CD4-positive, alpha-beta T cell (primary cell): ENCODE results near the gene SPATA21. TPM values are rescaled to one million over a fixed set of nuclear protein-coding genes. Genes with fewer than 3 reads are reported as not detected.

Experiments
- ATAC-seq: fragments of 200-7000 bp; cut with Tn5 transposase; one replicate; pipeline ENCODE4 v1.10.0; 2022; ENCODE audit warnings: mild to moderate bottlenecking; ENCODE audit not compliant: poor library complexity
- CTCF ChIA-PET: fragments of 350-600 bp; sonication (Branson Sonifier 250); formaldehyde crosslinking; loops from one replicate; lab custom pipeline; 2021; ENCODE audit warnings: antibody characterized with exemption, inconsistent platforms; lab: Charles Lee
- POLR2A ChIA-PET: fragments of 350-600 bp; sonication (Branson Sonifier 250); formaldehyde crosslinking; loops from one replicate; lab custom pipeline; 2021; ENCODE audit warnings: antibody characterized with exemption, inconsistent platforms; lab: Charles Lee
- DNase-seq, 14 experiments: peaks; one replicate each; pipeline ENCODE4 v3.0.0-alpha.2; 2013 to 2020; ENCODE audit warnings: mixed read lengths in 2 of 14
- H3K27ac ChIP-seq, 2 donors: one replicate each; pipeline versions ENCODE4 v1.5.1 to v1.7.0; 2013; ENCODE audit warnings: low read length in 2 of 2, low read depth in 1 of 2, mild to moderate bottlenecking in 1 of 2
- H3K27me3 ChIP-seq, 2 experiments: 1 replicate in 1 of 2; 2 replicates in 1 of 2; pipeline versions ENCODE4 v1.6.1 to v1.7.0; 2013; ENCODE audit warnings: low read length in 2 of 2, control low read depth in 1 of 2, mild to moderate bottlenecking in 1 of 2, moderate library complexity in 1 of 2; ENCODE audit not compliant: insufficient read depth in 2 of 2, control insufficient read depth in 1 of 2
- H3K36me3 ChIP-seq: one replicate; pipeline ENCODE4 v1.6.1; 2013; ENCODE audit warnings: low read length, control low read depth; ENCODE audit not compliant: insufficient read depth
- H3K4me1 ChIP-seq: one replicate; pipeline ENCODE4 v1.6.1; 2013; ENCODE audit warnings: low read length, control low read depth; ENCODE audit not compliant: insufficient read depth
- H3K4me3 ChIP-seq: one replicate; pipeline ENCODE4 v1.5.1; 2013; ENCODE audit warnings: mild to moderate bottlenecking, low read length, moderate library complexity
- H3K9me3 ChIP-seq, 2 experiments: 1 replicate in 1 of 2; 2 replicates in 1 of 2; pipeline versions ENCODE4 v1.6.1 to v1.7.0; 2013; ENCODE audit warnings: low read length in 2 of 2, mild to moderate bottlenecking in 2 of 2, control low read depth in 1 of 2, moderate library complexity in 1 of 2; ENCODE audit not compliant: control insufficient read depth in 1 of 2, insufficient read depth in 1 of 2
- H3K27ac Mint-ChIP-seq: one replicate; pipeline ENCODE4 v1.8.0; 2020; ENCODE audit warnings: mixed read lengths
- H3K27me3 Mint-ChIP-seq: one replicate; pipeline ENCODE4 v1.8.0; 2021; ENCODE audit warnings: mixed read lengths
- H3K36me3 Mint-ChIP-seq: one replicate; pipeline ENCODE4 v1.8.0; 2021; ENCODE audit warnings: low read depth, mixed read lengths
- H3K4me1 Mint-ChIP-seq: one replicate; pipeline ENCODE4 v1.8.0; 2021; ENCODE audit warnings: low read depth, mixed read lengths
- H3K4me3 Mint-ChIP-seq: one replicate; pipeline ENCODE4 v1.8.0; 2020; ENCODE audit warnings: mild to moderate bottlenecking, mixed read lengths
- H3K9me3 Mint-ChIP-seq: one replicate; pipeline ENCODE4 v1.8.0; 2020; ENCODE audit warnings: mixed read lengths
- CTCF ChIP-seq: fragments of 200-600 bp; IDR thresholded peaks from one replicate; pipeline ENCODE4 v1.8.0; 2022; ENCODE audit warnings: antibody characterized with exemption, mild to moderate bottlenecking
- intact Hi-C, 2 experiments: fragments of 100-400 bp; cut with DNase I in 1 of 2; cut with micrococcal nuclease in 1 of 2; formaldehyde crosslinking; loops; one replicate each; pipeline versions ENCODE4 v1.15.1 to v1.9.0; 2023 to 2025; cut with DNase I, micrococcal nuclease
- total RNA-seq, 174 experiments: library from RNA in 2 of 174; stranded (reverse) in 2 of 174; gene quantifications; one replicate each; pipeline ENCODE4 v1.2.3 and lab custom pipeline; 2021 to 2026

SPATA21 gene
- total RNA-seq, 2 experiments from 2014 or later = not detected

DNA sequence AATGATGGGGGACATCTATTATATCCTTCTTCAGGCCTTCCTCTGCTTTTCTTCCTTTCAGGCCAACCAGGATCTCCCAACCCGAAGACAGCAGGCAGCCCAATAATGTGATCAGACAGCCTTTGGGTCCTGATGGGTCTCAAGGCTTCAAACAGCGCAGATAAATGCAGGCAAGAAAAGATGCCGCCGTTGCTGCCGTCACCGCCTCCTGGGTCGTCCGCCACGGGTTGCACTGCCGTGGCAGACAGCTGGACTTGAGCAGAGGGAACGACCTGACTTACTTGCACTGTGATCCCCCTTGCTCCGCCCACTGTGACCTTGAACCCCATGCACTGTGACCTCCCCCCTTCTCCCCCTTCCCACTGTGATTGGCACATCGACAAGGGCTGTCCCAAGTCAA, 42.2 kb downstream of the SPATA21 start:
- POLR2A ChIA-PET = interaction anchor here (1.5 kb wide), 1 partner anchor 46 kb away, joined by 3 read pairs; the partner anchor contains the start of gene NECAP2
- Histone ChIP-seq H3K27ac (no peak overlapping the region), H3K4me1 (peaks cover 28% of the 10 kb centered on the region), H3K36me3 (peaks cover 71% of the 10 kb centered on the region), H3K27me3 (no peaks in the 10 kb centered on the region), H3K9me3 (no peaks in the 10 kb centered on the region), H3K4me3 (no peak overlapping the region)
- DNase-seq = no peak
- no peaks in the 10 kb centered on the region for H3K27me3 Mint-ChIP-seq
- peaks cover 28% of the 10 kb centered on the region for H3K4me1 Mint-ChIP-seq
- no peaks in the 10 kb centered on the region for H3K9me3 Mint-ChIP-seq
- peaks cover 90% of the 10 kb centered on the region for H3K36me3 Mint-ChIP-seq
- H3K27ac Mint-ChIP-seq = no peak overlapping the region
- no peak for ATAC-seq
- intact Hi-C loops = no loop called here
- CTCF ChIA-PET = no interaction called here
- no peak for TF ChIP-seq CTCF
- H3K4me3 Mint-ChIP-seq = no peak overlapping the region

DNA sequence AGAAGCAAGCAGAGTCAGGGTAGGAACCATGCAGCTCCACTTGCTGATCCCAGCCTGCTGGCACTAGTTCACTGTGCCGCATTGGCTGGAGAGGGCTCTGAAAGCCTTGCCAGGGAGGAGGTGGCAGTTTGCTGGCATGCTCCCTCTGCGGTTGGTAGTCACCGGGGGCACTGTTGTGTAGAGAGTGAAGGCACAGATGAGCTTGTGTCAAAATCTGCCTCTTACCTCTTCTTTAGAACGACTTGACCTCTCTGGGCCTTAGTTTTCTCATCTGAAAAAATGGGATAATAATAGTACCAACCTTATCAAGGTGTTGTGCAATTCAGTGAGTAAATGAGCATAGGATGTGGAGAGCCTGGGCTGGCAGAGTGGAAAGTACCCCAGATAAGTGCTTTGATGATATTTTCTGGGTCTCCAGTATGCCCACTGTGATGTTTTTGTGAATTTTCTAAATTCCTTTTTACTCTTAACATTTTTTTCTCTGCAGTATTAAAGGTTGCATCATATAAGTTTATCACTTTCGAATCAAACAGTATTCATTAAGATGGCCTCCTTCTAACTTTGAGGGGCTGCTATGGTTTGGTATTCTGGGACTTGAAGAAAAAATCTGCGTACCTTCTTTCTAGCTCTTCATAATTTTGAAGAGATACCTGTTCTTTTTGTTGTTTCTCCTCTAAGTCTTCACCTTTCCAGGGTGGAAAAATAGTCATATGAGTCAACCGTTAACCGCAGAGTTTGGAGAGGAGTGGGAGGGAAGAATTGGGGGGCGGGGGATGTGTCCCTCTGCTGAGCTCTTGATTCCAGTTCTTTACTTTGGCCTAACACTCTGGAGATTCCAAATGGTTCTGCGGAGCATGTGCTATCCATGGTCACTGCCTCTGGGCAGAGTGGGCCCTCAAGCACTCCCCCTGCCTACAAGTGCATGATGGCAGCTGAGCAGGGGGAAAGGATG, 43.4 kb downstream of the SPATA21 start:
- POLR2A ChIA-PET = interaction anchor here (1.5 kb wide), 1 partner anchor 47 kb away, joined by 3 read pairs; the partner anchor contains the start of gene NECAP2
- H3K36me3 ChIP-seq = peaks cover 69% of the 10 kb centered on the region
- no peak overlapping the region for H3K27ac ChIP-seq

More for the DNA sequence above, 43.4 kb downstream of the SPATA21 start:
- Histone ChIP-seq H3K4me1 (peaks cover 34% of the 10 kb centered on the region), H3K4me3 (no peak overlapping the region), H3K9me3 (no peaks in the 10 kb centered on the region), H3K27me3 (no peaks in the 10 kb centered on the region)
- H3K27me3 Mint-ChIP-seq = no peaks in the 10 kb centered on the region
- H3K36me3 Mint-ChIP-seq = peaks cover 81% of the 10 kb centered on the region
- TF ChIP-seq CTCF = no peak
- peak overlapping the region; percentile 17 for H3K27ac Mint-ChIP-seq
- H3K4me3 Mint-ChIP-seq = no peak overlapping the region
- H3K4me1 Mint-ChIP-seq = peaks cover 31% of the 10 kb centered on the region
- DNase-seq = no peak
- intact Hi-C loops = no loop called here
- CTCF ChIA-PET = no interaction called here
- no peaks in the 10 kb centered on the region for H3K9me3 Mint-ChIP-seq
- ATAC-seq = no peak
